HCT116 (cell line): Measurements from ENCODE around the gene KNTC1. TPM values are rescaled to one million over a fixed set of nuclear protein-coding genes. Genes with fewer than 3 reads are reported as not detected.

ENCODE experiments used
- ATAC-seq: fragments of 200-7000 bp; cut with Tn5 transposase; 2 replicates; pipeline ENCODE4 v1.9.1; 2020; ENCODE audit warnings: mild to moderate bottlenecking, moderate library complexity
- BruUV-seq: library from RNA; stranded (reverse); fragments of 400-500 nt; replicated peaks from 2 replicates; lab custom pipeline; 2021; lab: Mats Ljungman, UMichigan
- CTCF ChIA-PET: fragments of 300-600 bp; sonication (Branson Sonifier 250); formaldehyde crosslinking; loops from one replicate; lab custom pipeline; 2021; ENCODE audit warnings: antibody characterized with exemption; lab: Charles Lee
- POLR2A ChIA-PET: fragments of 300-600, 350-600 bp; sonication (Branson Sonifier 250); formaldehyde crosslinking; loops from one replicate; lab custom pipeline; 2021; ENCODE audit warnings: antibody characterized with exemption; lab: Charles Lee
- RAD21 ChIA-PET, 2 experiments: fragments of 300-600 bp; sonication (Branson Sonifier 250); formaldehyde crosslinking; loops; one replicate each; lab custom pipeline; 2023; ENCODE audit warnings: low total read pairs in 2 of 2; ENCODE audit not compliant: uncharacterized antibody in 2 of 2, unreplicated experiment in 2 of 2, low non-redundant PET in 1 of 2; lab: Charles Lee
- DNase-seq: peaks from one replicate; pipeline ENCODE4 v3.0.0-alpha.2; 2010; ENCODE audit warnings: low read depth, low spot score
- H2AFZ ChIP-seq: fragments of 200-600 bp; shearing (Covaris generic), sonication (generic); 2 replicates; pipeline ENCODE4 v1.6.1; 2017; ENCODE audit warnings: low read depth, mixed run types, mixed read lengths, antibody characterized with exemption, low read length; ENCODE audit not compliant: poor library complexity, severe bottlenecking
- H3K27ac ChIP-seq: 2 replicates; pipeline ENCODE4 v1.5.1; 2012; ENCODE audit warnings: low read depth, low read length
- H3K27me3 ChIP-seq: fragments of 200-600 bp; sonication (generic); 2 replicates; pipeline ENCODE4 v1.6.1; 2016; ENCODE audit warnings: mixed run types, low read length, mixed read lengths; ENCODE audit not compliant: insufficient read depth
- H3K36me3 ChIP-seq, 2 experiments: fragments of 200-500 bp in 1 of 2; fragments of 200-600 bp in 1 of 2; sonication (Bioruptor generic) in 1 of 2; sonication (generic) in 1 of 2; 2 replicates each; pipeline versions ENCODE4 v1.5.1 to v1.6.1; 2014 to 2016; ENCODE audit warnings: low read length in 2 of 2, inconsistent platforms in 1 of 2, mixed read lengths in 1 of 2, mixed run types in 1 of 2; ENCODE audit not compliant: insufficient read depth in 2 of 2, control insufficient read depth in 1 of 2
- H3K4me1 ChIP-seq, 2 experiments: fragments of 200-600 bp in 1 of 2; sonication (generic) in 1 of 2; 2 replicates each; pipeline versions ENCODE4 v1.5.1 to v1.6.1; 2012 to 2017; ENCODE audit warnings: low read length in 2 of 2, inconsistent platforms in 1 of 2, mild to moderate bottlenecking in 1 of 2, mixed read lengths in 1 of 2, mixed run types in 1 of 2, moderate library complexity in 1 of 2; ENCODE audit not compliant: insufficient read depth in 2 of 2, control insufficient read depth in 1 of 2
- H3K4me2 ChIP-seq: fragments of 200-600 bp; sonication (generic); 2 replicates; pipeline ENCODE4 v1.6.1; 2017; ENCODE audit warnings: mixed run types, low read length, mixed read lengths
- H3K4me3 ChIP-seq, 2 experiments: fragments of 200-600 bp in 1 of 2; sonication (generic) in 1 of 2; replicated peaks in 1 of 2; 2 replicates each; pipeline ENCODE4 v1.5.1; 2011 to 2016; ENCODE audit warnings: low read length in 2 of 2, control low read depth in 1 of 2, low read depth in 1 of 2, mild to moderate bottlenecking in 1 of 2, mixed read lengths in 1 of 2, mixed run types in 1 of 2
- H3K79me2 ChIP-seq: fragments of 200-600 bp; sonication (generic); 2 replicates; pipeline ENCODE4 v1.6.1; 2017; ENCODE audit warnings: mild to moderate bottlenecking, mixed run types, low read length, moderate library complexity, mixed read lengths; ENCODE audit not compliant: insufficient read depth
- H3K9ac ChIP-seq: fragments of 200-600 bp; sonication (generic); 2 replicates; pipeline ENCODE4 v1.6.1; 2016; ENCODE audit warnings: low read length, mixed read lengths
- H3K9me2 ChIP-seq: fragments of 200-600 bp; sonication (generic), shearing (Covaris generic); 2 replicates; pipeline ENCODE4 v1.6.1; 2017; ENCODE audit warnings: mixed run types, mild to moderate bottlenecking, moderate library complexity; ENCODE audit not compliant: insufficient read depth
- H3K9me3 ChIP-seq, 2 experiments: fragments of 200-500 bp in 1 of 2; fragments of 200-600 bp in 1 of 2; sonication (Bioruptor generic) in 1 of 2; sonication (generic) in 1 of 2; 2 replicates each; pipeline ENCODE4 v1.6.1; 2014 to 2017; ENCODE audit warnings: low read length in 2 of 2, mixed read lengths in 2 of 2, inconsistent platforms in 1 of 2, low read depth in 1 of 2, mild to moderate bottlenecking in 1 of 2, mixed run types in 1 of 2, moderate library complexity in 1 of 2; ENCODE audit not compliant: control insufficient read depth in 1 of 2, insufficient read depth in 1 of 2
- H4K20me1 ChIP-seq: fragments of 200-600 bp; sonication (generic), shearing (Covaris generic); 2 replicates; pipeline ENCODE4 v1.6.1; 2017; ENCODE audit warnings: mixed run types, mild to moderate bottlenecking, moderate library complexity; ENCODE audit not compliant: insufficient read depth
- CEBPB ChIP-seq: IDR thresholded peaks from 2 replicates; pipeline ENCODE4 v1.6.1; 2012; ENCODE audit warnings: low read depth
- EGR1 ChIP-seq: IDR thresholded peaks from 2 replicates; pipeline ENCODE4 v1.6.1; 2012; ENCODE audit warnings: low read depth
- ELF1 ChIP-seq: IDR thresholded peaks from 2 replicates; pipeline ENCODE4 v1.6.1; 2012; ENCODE audit warnings: low read depth, borderline replicate concordance
- EZH2phosphoT487 ChIP-seq: fragments of 200-600 bp; IDR thresholded peaks from 2 replicates; pipeline ENCODE4 v1.6.1; 2018; ENCODE audit warnings: antibody characterized with exemption, borderline replicate concordance
- FOSL1 ChIP-seq: IDR thresholded peaks from 2 replicates; pipeline ENCODE4 v1.6.1; 2012; ENCODE audit warnings: low read depth
- JUND ChIP-seq: IDR thresholded peaks from 2 replicates; pipeline ENCODE4 v1.6.1; 2012
- POLR2A ChIP-seq: IDR thresholded peaks from 2 replicates; pipeline ENCODE4 v1.7.0; 2011; ENCODE audit warnings: borderline replicate concordance; ENCODE audit not compliant: insufficient read depth, insufficient read length; ENCODE audit errors: extremely low read depth
- POLR2AphosphoS5 ChIP-seq: IDR thresholded peaks from 2 replicates; pipeline ENCODE4 v1.6.1; 2011; ENCODE audit warnings: mild to moderate bottlenecking, low read depth, low read length, moderate library complexity
- RAD21 ChIP-seq: IDR thresholded peaks from 2 replicates; pipeline ENCODE4 v1.6.1; 2012; ENCODE audit warnings: low read depth, mild to moderate bottlenecking
- SIN3A ChIP-seq: IDR thresholded peaks from 2 replicates; pipeline ENCODE4 v1.6.1; 2012; ENCODE audit warnings: low read depth
- SP1 ChIP-seq: IDR thresholded peaks from 2 replicates; pipeline ENCODE4 v1.6.1; 2012; ENCODE audit warnings: low read depth
- SRF ChIP-seq: IDR thresholded peaks from 2 replicates; pipeline ENCODE4 v1.6.1; 2012; ENCODE audit warnings: low read depth
- TCF7L2 ChIP-seq: IDR thresholded peaks from 2 replicates; pipeline ENCODE4 v1.7.0; 2011; ENCODE audit warnings: borderline replicate concordance, inconsistent platforms; ENCODE audit not compliant: insufficient read depth, insufficient read length; ENCODE audit errors: extremely low read depth
- ZFX ChIP-seq: fragments of 450-650 bp; IDR thresholded peaks from 2 replicates; pipeline ENCODE4 v1.6.1; 2017
- ZNF274 ChIP-seq: fragments of 200-500 bp; sonication (Bioruptor generic); IDR thresholded peaks from 2 replicates; pipeline ENCODE4 v1.6.1; 2014; ENCODE audit warnings: mild to moderate bottlenecking, low read depth, low read length, inconsistent platforms
- intact Hi-C: fragments of 100-400 bp; cut with micrococcal nuclease; formaldehyde crosslinking; loops from 2 replicates; pipeline ENCODE4 v1.10.0; 2022
- total RNA-seq: library from RNA; stranded (reverse); gene quantifications from one replicate; pipeline ENCODE4 v1.2.1, GENCODE V29; 2021; ENCODE audit not compliant: unreplicated experiment
- TF ChIP-seq, protein P1 (sequence below): IDR thresholded peaks from 2 replicates; pipeline ENCODE4 v1.6.1; 2012
- TF ChIP-seq, protein P2 (sequence below), 3 experiments: fragments of 200-600 bp in 1 of 3; sonication (generic) in 1 of 3; IDR thresholded peaks in 2 of 3; conservative IDR thresholded peaks in 1 of 3; 2 replicates each; pipeline ENCODE4 v1.5.1; 2012 to 2017; ENCODE audit warnings: low read depth in 2 of 3, low read length in 2 of 3, antibody characterized with exemption in 1 of 3, borderline replicate concordance in 1 of 3, control low read depth in 1 of 3, mild to moderate bottlenecking in 1 of 3, mixed read lengths in 1 of 3, mixed run types in 1 of 3, moderate library complexity in 1 of 3; ENCODE audit not compliant: insufficient read depth in 1 of 3
- TF ChIP-seq, protein P3 (sequence below): IDR thresholded peaks from 2 replicates; pipeline ENCODE4 v1.6.1; 2012
- TF ChIP-seq, protein P4 (sequence below): IDR thresholded peaks from 2 replicates; pipeline ENCODE4 v1.6.1; 2012; ENCODE audit warnings: low read depth

Gene KNTC1
- total RNA-seq, 1 experiment from 2014 or later: 70.2 TPM

DNA sequence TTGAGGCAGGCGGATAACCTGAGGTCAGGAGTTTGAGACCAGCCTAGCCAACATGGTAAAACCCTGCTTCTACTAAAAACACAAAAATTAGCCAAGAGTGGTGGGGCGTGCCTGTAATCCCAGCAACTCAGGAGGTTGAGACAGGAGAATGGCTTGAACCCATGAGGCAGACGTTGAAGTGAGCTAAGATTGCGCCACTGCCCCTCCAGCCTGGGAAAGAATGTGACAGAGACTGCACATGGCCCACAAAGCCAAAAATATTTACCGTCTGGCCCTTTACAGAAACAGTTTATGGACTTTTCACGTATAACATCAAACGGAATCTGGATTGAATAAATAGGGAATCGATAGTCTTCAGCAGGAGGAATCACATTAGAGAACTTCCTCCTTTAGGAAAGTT is 3.8 kb upstream of the KNTC1 start:
- Histone ChIP-seq H3K79me2 (peaks cover 96% of the 10 kb centered on the region), H3K27ac (no peak overlapping the region), H3K4me3 (no peak overlapping the region), H3K27me3 (no peaks in the 10 kb centered on the region), H3K36me3 (peaks cover 45 to 60% of the 10 kb centered on the region in 2 experiments), H4K20me1 (peaks cover 56% of the 10 kb centered on the region), H3K9ac (no peak overlapping the region), H2AFZ (no peak overlapping the region), H3K9me3 (no peaks in the 10 kb centered on the region), H3K9me2 (no peaks in the 10 kb centered on the region), H3K4me1 (peaks cover 8 to 21% of the 10 kb centered on the region in 2 experiments), H3K4me2 (no peak overlapping the region)
- ChIA-PET POLR2A (interaction anchor here (1.0 kb wide), 1 partner anchor 22 kb away, joined by 3 read pairs; the partner anchor contains the start of gene ZCCHC8), RAD21 (no interaction called here), CTCF (no interaction called here)
- intact Hi-C loops: no loop called here
- no peak for DNase-seq
- no TSS peak for BruUV-seq
- no peak for TF ChIP-seq FOSL1
- TF ChIP-seq, protein P1, sequence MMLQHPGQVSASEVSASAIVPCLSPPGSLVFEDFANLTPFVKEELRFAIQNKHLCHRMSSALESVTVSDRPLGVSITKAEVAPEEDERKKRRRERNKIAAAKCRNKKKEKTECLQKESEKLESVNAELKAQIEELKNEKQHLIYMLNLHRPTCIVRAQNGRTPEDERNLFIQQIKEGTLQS: no peak
- no peak for TF ChIP-seq SP1
- no peak for TF ChIP-seq EGR1
- TF ChIP-seq SIN3A: no peak
- TF ChIP-seq RAD21: no peak
- TF ChIP-seq, protein P2, sequence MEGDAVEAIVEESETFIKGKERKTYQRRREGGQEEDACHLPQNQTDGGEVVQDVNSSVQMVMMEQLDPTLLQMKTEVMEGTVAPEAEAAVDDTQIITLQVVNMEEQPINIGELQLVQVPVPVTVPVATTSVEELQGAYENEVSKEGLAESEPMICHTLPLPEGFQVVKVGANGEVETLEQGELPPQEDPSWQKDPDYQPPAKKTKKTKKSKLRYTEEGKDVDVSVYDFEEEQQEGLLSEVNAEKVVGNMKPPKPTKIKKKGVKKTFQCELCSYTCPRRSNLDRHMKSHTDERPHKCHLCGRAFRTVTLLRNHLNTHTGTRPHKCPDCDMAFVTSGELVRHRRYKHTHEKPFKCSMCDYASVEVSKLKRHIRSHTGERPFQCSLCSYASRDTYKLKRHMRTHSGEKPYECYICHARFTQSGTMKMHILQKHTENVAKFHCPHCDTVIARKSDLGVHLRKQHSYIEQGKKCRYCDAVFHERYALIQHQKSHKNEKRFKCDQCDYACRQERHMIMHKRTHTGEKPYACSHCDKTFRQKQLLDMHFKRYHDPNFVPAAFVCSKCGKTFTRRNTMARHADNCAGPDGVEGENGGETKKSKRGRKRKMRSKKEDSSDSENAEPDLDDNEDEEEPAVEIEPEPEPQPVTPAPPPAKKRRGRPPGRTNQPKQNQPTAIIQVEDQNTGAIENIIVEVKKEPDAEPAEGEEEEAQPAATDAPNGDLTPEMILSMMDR (IDR thresholded peaks at IDR 0.05 in 2 of 3, conservative IDR thresholded peaks at IDR 0.05 in 1 of 3; ENCODE audit: borderline replicate concordance in 1 of 3, insufficient read depth in 1 of 3, low read depth in 2 of 3, low read length in 2 of 3): no peak
- no peak for TF ChIP-seq ELF1
- no peak for TF ChIP-seq POLR2AphosphoS5
- no peak for TF ChIP-seq POLR2A
- no peak for TF ChIP-seq CEBPB
- no peak for TF ChIP-seq SRF
- no peak for TF ChIP-seq EZH2phosphoT487
- TF ChIP-seq, protein P3, sequence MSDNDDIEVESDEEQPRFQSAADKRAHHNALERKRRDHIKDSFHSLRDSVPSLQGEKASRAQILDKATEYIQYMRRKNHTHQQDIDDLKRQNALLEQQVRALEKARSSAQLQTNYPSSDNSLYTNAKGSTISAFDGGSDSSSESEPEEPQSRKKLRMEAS: no peak
- TF ChIP-seq, protein P4, sequence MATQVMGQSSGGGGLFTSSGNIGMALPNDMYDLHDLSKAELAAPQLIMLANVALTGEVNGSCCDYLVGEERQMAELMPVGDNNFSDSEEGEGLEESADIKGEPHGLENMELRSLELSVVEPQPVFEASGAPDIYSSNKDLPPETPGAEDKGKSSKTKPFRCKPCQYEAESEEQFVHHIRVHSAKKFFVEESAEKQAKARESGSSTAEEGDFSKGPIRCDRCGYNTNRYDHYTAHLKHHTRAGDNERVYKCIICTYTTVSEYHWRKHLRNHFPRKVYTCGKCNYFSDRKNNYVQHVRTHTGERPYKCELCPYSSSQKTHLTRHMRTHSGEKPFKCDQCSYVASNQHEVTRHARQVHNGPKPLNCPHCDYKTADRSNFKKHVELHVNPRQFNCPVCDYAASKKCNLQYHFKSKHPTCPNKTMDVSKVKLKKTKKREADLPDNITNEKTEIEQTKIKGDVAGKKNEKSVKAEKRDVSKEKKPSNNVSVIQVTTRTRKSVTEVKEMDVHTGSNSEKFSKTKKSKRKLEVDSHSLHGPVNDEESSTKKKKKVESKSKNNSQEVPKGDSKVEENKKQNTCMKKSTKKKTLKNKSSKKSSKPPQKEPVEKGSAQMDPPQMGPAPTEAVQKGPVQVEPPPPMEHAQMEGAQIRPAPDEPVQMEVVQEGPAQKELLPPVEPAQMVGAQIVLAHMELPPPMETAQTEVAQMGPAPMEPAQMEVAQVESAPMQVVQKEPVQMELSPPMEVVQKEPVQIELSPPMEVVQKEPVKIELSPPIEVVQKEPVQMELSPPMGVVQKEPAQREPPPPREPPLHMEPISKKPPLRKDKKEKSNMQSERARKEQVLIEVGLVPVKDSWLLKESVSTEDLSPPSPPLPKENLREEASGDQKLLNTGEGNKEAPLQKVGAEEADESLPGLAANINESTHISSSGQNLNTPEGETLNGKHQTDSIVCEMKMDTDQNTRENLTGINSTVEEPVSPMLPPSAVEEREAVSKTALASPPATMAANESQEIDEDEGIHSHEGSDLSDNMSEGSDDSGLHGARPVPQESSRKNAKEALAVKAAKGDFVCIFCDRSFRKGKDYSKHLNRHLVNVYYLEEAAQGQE: no peak
- no peak for TF ChIP-seq ZFX
- TF ChIP-seq ZNF274: no peak
- TF ChIP-seq TCF7L2: no peak
- no peak for TF ChIP-seq JUND
- no peak for ATAC-seq
